PC-3 (cell line): ENCODE results near the gene BCL2L11.

Experiments
- EZH2 ChIP-seq: fragments of 300-600 bp; sonication (generic); IDR thresholded peaks from one replicate; pipeline ENCODE4 v1.6.1; 2017; ENCODE audit warnings: antibody characterized with exemption, mild to moderate bottlenecking, low read length; ENCODE audit not compliant: unreplicated experiment
- TF ChIP-seq, protein P1 (sequence below): fragments of 300-600 bp; sonication (generic); conservative IDR thresholded peaks from 2 replicates; pipeline ENCODE4 v1.5.1; 2017; ENCODE audit warnings: antibody characterized with exemption, low read depth, mild to moderate bottlenecking, low read length

DNA sequence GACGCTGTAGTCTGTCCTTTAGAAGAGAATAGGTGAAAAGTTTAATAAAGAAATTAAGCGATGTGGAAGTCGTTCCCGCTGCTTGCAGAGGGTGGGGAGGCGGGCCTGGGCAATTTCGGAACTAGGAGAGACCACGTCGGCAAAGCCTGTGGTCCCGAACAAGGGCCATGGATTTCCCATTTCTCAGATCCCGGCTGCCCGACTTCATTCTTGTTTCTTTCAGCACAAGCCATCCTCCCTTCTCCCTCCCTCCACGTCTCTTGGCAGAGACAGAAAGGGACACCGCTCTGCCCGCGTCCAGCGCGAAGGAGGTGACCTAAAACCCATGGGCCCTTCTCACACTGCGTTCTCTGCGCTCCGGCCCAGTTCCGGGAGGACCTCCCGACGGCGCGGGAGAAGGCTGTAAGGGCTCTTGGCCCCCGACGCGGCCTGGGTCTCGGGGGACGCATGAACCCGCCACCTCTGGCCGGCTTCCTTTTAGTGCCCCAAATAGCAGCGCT, 2.2 kb upstream of the BCL2L11 start:
- TF ChIP-seq, protein P1, sequence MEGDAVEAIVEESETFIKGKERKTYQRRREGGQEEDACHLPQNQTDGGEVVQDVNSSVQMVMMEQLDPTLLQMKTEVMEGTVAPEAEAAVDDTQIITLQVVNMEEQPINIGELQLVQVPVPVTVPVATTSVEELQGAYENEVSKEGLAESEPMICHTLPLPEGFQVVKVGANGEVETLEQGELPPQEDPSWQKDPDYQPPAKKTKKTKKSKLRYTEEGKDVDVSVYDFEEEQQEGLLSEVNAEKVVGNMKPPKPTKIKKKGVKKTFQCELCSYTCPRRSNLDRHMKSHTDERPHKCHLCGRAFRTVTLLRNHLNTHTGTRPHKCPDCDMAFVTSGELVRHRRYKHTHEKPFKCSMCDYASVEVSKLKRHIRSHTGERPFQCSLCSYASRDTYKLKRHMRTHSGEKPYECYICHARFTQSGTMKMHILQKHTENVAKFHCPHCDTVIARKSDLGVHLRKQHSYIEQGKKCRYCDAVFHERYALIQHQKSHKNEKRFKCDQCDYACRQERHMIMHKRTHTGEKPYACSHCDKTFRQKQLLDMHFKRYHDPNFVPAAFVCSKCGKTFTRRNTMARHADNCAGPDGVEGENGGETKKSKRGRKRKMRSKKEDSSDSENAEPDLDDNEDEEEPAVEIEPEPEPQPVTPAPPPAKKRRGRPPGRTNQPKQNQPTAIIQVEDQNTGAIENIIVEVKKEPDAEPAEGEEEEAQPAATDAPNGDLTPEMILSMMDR, result no peak
- TF ChIP-seq EZH2, result no peak
